ENCODE results near the gene ANXA2. TPM values are rescaled to one million over a fixed set of nuclear protein-coding genes. Genes with fewer than 3 reads are reported as not detected.

Gene ANXA2
- polyA plus RNA-seq, 1 donor (not counting 4 experiments of a cell fraction or from before 2014, with no cell fraction given): 11,017 TPM

DNA sequence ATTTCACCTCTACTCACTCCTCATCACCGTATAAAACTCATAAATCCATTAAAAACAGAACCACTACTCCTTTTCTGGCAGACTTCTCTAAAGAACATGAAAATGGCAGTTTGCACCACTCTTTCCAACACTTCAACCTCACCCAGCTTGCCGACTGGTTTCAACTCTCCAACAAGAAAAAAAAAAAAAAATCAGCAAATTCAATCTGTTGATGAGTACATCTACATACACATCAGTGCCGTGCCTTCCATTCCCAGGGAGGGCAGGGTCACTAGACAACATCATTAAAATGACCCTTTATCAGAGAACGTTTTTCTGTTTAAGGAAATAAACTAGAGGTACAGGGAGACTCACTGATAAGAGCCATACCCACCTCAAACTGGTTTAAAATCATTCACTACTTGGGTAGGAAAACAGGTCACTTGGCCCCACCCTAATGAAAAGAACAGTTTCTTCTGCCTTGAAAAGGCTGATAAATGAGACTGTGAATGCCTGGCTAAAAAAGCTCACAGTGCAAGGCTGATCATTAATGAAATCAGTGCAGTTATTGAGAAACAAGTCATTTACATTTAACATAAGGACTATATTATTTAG is 6.0 kb downstream of the ANXA2 start:
- peak overlapping the region; percentile 99 for H3K9ac ChIP-seq (ENCODE audit: control insufficient read depth, extremely low read depth, insufficient read depth, low read length)
- peaks cover 24 to 78% of the 10 kb centered on the region in 2 experiments for H3K36me3 ChIP-seq (ENCODE audit: control insufficient read depth in 2 of 2, extremely low read depth in 1 of 2, insufficient read depth in 2 of 2, low read length in 2 of 2)
- dilution Hi-C loops (cut with MboI; ENCODE audit: extremely low pct_ligation_motif_present, low sequenced_read_pairs): no loop called here
- TF ChIP-seq, protein P1, sequence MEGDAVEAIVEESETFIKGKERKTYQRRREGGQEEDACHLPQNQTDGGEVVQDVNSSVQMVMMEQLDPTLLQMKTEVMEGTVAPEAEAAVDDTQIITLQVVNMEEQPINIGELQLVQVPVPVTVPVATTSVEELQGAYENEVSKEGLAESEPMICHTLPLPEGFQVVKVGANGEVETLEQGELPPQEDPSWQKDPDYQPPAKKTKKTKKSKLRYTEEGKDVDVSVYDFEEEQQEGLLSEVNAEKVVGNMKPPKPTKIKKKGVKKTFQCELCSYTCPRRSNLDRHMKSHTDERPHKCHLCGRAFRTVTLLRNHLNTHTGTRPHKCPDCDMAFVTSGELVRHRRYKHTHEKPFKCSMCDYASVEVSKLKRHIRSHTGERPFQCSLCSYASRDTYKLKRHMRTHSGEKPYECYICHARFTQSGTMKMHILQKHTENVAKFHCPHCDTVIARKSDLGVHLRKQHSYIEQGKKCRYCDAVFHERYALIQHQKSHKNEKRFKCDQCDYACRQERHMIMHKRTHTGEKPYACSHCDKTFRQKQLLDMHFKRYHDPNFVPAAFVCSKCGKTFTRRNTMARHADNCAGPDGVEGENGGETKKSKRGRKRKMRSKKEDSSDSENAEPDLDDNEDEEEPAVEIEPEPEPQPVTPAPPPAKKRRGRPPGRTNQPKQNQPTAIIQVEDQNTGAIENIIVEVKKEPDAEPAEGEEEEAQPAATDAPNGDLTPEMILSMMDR (optimal IDR thresholded peaks at IDR 0.05 in 1 of 3, IDR thresholded peaks at IDR 0.05 in 1 of 3, conservative IDR thresholded peaks at IDR 0.05 in 1 of 3; ENCODE audit: extremely low read depth in 1 of 3, insufficient read depth in 2 of 3, low read length in 3 of 3): no peak
- TF ChIP-seq EZH2 (IDR thresholded peaks at IDR 0.05; ENCODE audit: low read length): no peak
- H3K79me2 ChIP-seq (ENCODE audit: control insufficient read depth, insufficient read depth, low read length): peaks cover 100% of the 10 kb centered on the region
- FAIRE-seq: no peak
- H3K4me1 ChIP-seq (ENCODE audit: control insufficient read depth, extremely low read depth, insufficient read depth, low read length): peaks cover 76% of the 10 kb centered on the region
- no peaks in the 10 kb centered on the region for H3K9me3 ChIP-seq (ENCODE audit: control insufficient read depth, low read depth, low read length)
- peak overlapping the region; percentile 11 to 68 (median 43) for H3K4me3 ChIP-seq (ENCODE audit: control insufficient read depth in 2 of 3, extremely low read depth in 1 of 3, insufficient read depth in 2 of 3, low read depth in 1 of 3, low read length in 3 of 3)
- peak; percentile 48 for DNase-seq (ENCODE audit: low read depth, low spot score)
- peak overlapping the region; percentile 89 for H3K4me2 ChIP-seq (ENCODE audit: control insufficient read depth, extremely low read depth, insufficient read depth, low read depth, low read length)
- H4K20me1 ChIP-seq (ENCODE audit: control insufficient read depth, extremely low read depth, insufficient read depth, low read length): peaks cover 69% of the 10 kb centered on the region
- H3K27me3 ChIP-seq (ENCODE audit: control insufficient read depth, extremely low read depth, insufficient read depth, low read length): no peaks in the 10 kb centered on the region
- no peak overlapping the region for H2AFZ ChIP-seq (ENCODE audit: control insufficient read depth, low read length)
- peaks cover 3% of the 10 kb centered on the region for H3K9me1 ChIP-seq (ENCODE audit: control insufficient read depth, extremely low read depth, insufficient read depth, low read length)
- H3K27ac ChIP-seq (ENCODE audit: control insufficient read depth, insufficient read depth, low read length): peak overlapping the region; percentile 99

- H2AFZ ChIP-seq (ENCODE audit: control insufficient read depth, low read length): no peak overlapping the region
- H3K9ac ChIP-seq (ENCODE audit: control insufficient read depth, extremely low read depth, insufficient read depth, low read length): peak overlapping the region; percentile 99
- no peaks in the 10 kb centered on the region for H3K27me3 ChIP-seq (ENCODE audit: control insufficient read depth, extremely low read depth, insufficient read depth, low read length)
- peaks cover 84% of the 10 kb centered on the region for H3K4me1 ChIP-seq (ENCODE audit: control insufficient read depth, extremely low read depth, insufficient read depth, low read length)
- FAIRE-seq (peak; percentile 69), DNase-seq (ENCODE audit: low read depth, low spot score) (peak; percentile 73)
- H3K4me3 ChIP-seq (ENCODE audit: control insufficient read depth in 2 of 3, extremely low read depth in 1 of 3, insufficient read depth in 2 of 3, low read depth in 1 of 3, low read length in 3 of 3): peak overlapping the region; percentile 9 to 68 (median 43)
- peaks cover 22 to 74% of the 10 kb centered on the region in 2 experiments for H3K36me3 ChIP-seq (ENCODE audit: control insufficient read depth in 2 of 2, extremely low read depth in 1 of 2, insufficient read depth in 2 of 2, low read length in 2 of 2)
- peak overlapping the region; percentile 99 for H3K27ac ChIP-seq (ENCODE audit: control insufficient read depth, insufficient read depth, low read length)
- TF ChIP-seq, protein P1 (optimal IDR thresholded peaks at IDR 0.05 in 1 of 3, IDR thresholded peaks at IDR 0.05 in 1 of 3, conservative IDR thresholded peaks at IDR 0.05 in 1 of 3; ENCODE audit: extremely low read depth in 1 of 3, insufficient read depth in 2 of 3, low read length in 3 of 3): peak in 1 of 3 experiments; percentile 16
- TF ChIP-seq EZH2 (IDR thresholded peaks at IDR 0.05; ENCODE audit: low read length): no peak
- H3K9me1 ChIP-seq (ENCODE audit: control insufficient read depth, extremely low read depth, insufficient read depth, low read length): peaks cover 3% of the 10 kb centered on the region
- H3K9me3 ChIP-seq (ENCODE audit: control insufficient read depth, low read depth, low read length): no peaks in the 10 kb centered on the region
- peak overlapping the region; percentile 89 for H3K4me2 ChIP-seq (ENCODE audit: control insufficient read depth, extremely low read depth, insufficient read depth, low read depth, low read length)
- peaks cover 73% of the 10 kb centered on the region for H4K20me1 ChIP-seq (ENCODE audit: control insufficient read depth, extremely low read depth, insufficient read depth, low read length)
- dilution Hi-C loops (cut with MboI; ENCODE audit: extremely low pct_ligation_motif_present, low sequenced_read_pairs): no loop called here
- peaks cover 100% of the 10 kb centered on the region for H3K79me2 ChIP-seq (ENCODE audit: control insufficient read depth, insufficient read depth, low read length)
Observed at GRCh38 chr15:60390871-60391501, 6.8 kb downstream of the ANXA2 start.
